Measurements from ENCODE around the gene PPP2R2C.

PPP2R2C gene

DNA sequence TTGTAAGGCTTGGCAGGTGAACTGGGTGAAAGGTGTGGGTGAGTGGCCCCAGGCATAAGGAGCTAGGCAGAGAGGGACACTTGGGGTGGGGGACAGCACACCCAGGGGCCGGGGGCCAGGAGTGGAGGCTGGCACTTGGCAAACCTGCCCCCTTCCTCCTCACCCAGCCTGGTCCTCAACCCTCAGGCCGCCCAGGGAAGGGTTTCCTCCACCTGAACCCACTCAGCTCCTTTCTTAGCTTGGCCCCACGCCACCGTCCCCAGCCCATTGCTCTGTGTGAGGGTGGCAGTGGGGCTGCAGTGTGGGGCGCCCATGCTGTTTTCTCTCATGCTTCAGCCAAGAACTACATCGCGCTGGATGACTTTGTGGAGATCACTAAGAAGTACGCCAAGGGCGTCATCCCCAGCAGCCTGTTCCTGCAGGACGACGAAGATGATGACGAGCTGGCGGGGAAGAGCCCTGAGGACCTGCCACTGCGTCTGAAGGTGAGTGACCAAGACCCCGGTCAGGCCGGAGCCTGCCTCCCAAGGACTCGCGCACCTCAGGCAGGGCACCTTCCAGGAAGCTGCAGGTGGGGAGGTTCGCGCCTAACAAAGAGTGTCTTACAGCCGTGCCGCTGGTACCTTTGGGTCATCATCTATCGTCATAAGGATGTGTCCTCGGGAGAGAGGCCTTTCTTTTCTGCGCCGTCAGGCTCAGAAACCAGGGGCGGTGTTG is 177.6 kb downstream of the PPP2R2C start:
- no peak overlapping the region for H3K4me3 ChIP-seq (ENCODE audit: low read depth, low read length)

- no peak overlapping the region for H3K4me3 ChIP-seq (ENCODE audit: low read depth, low read length)
Measured at GRCh38 chr4:6293661-6294060, 178.8 kb downstream of the PPP2R2C start.

GRCh38 chr4:6293097-6293445 is 179.3 kb downstream of the PPP2R2C start:
- no peak overlapping the region for H3K4me3 ChIP-seq (ENCODE audit: low read depth, low read length)

GRCh38 chr4:6292376-6293096 is 179.9 kb downstream of the PPP2R2C start:
- H3K4me3 ChIP-seq (ENCODE audit: low read depth, low read length), result no peak overlapping the region

DNA sequence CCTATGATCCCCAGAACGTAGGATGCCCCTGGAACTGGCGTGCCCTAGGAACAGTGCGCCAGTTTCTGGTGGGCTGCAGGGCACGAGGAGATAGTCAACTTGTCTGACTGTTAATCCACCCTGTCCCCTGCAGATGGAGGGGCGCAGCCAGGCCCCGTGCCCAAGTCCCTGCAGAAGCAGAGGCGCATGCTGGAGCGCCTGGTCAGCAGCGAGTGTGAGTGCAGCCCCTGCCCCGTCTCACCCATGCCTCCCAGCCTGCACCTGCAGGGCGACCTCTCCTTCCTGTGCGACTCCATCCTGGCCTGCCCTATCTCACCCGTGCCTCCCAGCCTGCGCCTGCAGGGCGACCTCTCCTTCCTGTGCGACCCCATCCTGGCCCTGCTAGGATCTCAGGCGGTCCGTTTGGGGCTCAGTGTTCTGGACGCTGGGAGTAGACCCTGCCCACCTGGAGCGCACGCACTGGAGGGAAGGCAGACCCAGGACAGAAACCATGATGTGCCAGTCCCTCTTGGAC is 180.6 kb downstream of the PPP2R2C start:
- H3K4me3 ChIP-seq (ENCODE audit: low read depth, low read length), result no peak overlapping the region

DNA sequence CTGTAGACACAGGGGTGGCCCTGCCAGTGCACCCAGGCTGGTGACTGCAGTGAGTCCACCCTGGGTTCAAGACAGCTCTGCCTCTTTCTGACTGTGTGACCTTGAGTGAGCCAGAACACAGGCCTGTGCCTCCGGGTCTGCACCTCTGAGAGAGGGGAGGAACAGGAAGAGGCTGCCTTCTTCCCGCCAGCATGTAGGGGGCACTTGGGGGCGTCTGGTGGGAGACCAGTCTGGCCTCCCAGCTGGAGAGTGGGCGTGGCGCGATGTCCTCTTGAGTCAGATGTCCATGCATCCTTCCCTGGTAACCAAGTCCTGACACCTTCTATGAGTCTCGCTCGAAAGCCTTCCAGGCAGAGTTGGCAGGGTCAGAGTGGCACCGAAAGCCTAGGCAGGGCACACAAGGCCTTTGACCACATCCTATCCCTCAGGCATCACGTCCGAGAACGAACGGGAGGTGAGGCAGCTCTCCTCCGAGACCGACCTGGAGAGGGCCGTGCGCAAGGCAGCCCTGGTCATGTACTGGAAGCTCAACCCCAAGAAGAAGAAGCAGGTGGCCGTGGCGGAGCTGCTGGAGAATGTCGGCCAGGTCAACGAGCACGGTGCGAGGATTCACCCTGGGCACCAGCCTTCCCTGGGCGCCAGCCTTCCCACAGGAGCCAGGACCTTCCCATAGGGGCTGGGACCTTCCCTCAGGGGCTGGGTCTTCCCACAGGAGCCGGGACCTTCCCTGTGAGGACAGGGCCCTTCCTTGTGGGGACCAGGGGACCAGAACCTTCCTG is 181.5 kb downstream of the PPP2R2C start:
- no peak overlapping the region for H3K4me3 ChIP-seq (ENCODE audit: low read depth, low read length)

DNA sequence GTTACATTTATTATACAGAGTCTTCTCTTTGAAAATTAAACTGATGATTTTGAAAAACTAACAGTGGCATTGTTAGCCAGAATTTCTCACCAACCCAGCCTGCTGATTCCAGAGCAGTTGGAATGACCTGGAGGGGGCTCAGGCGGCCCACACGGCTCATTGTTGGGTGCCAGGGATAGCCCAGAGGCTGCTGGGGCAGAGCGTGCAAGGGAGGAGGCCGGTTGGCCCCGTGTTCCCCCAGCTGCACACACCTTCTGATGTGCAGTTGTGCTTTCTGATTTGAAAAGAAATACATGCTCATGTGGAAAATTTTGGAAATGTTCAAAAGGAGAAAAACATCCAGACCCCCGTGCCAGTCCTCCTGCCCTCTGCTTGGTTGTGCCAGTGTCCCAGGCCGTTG is 182.2 kb downstream of the PPP2R2C start:
- no peak overlapping the region for H3K4me3 ChIP-seq (ENCODE audit: low read depth, low read length)

- H3K4me3 ChIP-seq (ENCODE audit: low read depth, low read length), result no peak overlapping the region
Measured at GRCh38 chr4:6288871-6289270, 183.5 kb downstream of the PPP2R2C start.

GRCh38 chr4:6288342-6288741 is 184.1 kb downstream of the PPP2R2C start:
- no peak overlapping the region for H3K4me3 ChIP-seq (ENCODE audit: low read depth, low read length)

DNA sequence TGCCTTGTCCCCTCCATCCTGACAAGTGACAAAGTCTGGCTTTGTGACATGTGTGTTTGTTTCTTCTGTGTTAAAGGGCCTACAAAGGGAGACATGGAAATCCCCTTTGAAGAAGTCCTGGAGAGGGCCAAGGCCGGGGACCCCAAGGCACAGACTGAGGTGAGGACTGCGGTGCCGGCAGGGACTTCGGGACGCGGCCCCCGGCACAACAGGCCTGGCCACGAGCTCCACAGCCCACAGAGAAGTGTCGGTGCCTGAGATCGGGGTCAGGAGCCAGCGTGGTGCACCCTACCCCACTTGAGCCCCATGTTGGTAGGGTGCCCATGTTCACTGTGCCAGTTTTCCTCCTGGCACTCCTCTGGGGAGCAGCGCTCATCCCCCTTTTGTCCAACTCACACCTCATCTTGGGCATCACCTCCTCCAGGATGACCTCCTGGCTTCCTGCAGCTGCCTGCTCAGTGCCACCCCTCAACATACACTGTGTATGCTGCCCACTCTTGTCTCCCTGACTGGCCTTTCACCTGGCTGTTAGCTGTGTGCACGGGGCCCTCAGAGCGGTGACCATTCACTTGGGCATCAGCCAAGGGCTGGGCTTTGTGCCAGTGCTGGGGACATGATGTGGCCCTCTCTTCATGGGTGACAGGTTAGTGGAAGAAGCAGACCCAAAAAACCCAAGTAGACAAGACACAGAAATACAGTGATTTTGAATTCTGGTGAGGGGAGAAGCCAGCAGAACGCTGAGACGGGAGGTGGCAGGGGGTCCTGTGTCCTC is 185.2 kb downstream of the PPP2R2C start:
- H3K4me3 ChIP-seq (ENCODE audit: low read depth, low read length), result no peak overlapping the region

- H3K4me3 ChIP-seq (ENCODE audit: low read depth, low read length), result no peak overlapping the region
Measured at GRCh38 chr4:6283282-6283681, 189.1 kb downstream of the PPP2R2C start.

DNA sequence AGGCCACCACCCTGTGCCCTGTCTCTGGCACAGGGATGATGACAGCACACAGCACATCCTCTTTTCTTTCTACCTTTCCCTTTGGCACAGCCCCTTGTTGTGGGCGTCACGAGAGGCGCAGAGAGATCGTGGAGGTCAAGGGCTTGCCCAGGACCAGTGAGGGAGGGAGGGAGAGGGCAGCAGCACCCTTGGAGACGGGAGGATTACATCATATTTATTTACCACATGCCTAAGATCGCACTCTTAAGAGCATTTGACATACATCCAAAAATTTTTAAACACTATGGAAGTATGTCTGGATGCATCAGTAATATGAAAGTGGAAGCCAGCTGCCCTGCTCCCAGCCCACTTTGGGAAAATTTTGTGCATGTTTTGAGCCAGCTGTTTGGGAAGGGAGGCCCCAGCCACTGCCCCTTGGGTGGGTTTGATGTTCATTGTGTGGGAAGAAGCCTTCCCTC is 190.1 kb downstream of the PPP2R2C start:
- H3K4me3 ChIP-seq (ENCODE audit: low read depth, low read length), result no peak overlapping the region

- no peak overlapping the region for H3K4me3 ChIP-seq (ENCODE audit: low read depth, low read length)
Measured at GRCh38 chr4:6281436-6282313, 190.7 kb downstream of the PPP2R2C start.

DNA sequence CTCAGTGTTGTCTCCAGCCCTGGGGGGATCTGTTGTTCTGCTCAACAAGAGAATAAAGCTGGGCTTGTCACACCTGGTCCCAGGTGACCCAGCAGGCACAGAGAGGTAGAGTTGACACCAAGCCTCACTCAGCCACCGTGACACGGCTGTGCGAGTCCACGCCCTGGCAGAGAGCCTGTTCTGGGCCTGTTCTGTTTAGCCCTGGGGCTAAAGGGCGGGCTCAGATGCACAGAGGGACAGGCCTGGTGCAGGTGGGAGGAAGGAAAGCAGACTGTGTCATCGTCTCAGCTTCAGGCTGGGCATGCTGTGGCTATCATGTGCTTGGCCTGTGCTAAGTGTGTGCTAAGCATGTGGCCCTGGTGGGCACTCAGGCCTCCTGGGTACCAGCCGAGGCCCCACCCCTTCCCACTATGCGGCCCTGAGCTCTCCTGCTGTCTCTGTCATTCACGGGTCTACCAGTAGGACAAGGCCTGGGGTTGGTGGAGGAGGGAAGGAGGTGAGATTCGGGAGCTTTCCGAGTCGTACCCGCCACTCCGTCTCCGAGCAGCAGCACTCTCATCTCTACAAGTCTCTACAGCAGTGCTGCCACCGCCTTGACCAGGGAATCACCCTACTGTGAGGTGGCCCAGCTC is 191.9 kb downstream of the PPP2R2C start:
- no peak overlapping the region for H3K4me3 ChIP-seq (ENCODE audit: low read depth, low read length)

DNA sequence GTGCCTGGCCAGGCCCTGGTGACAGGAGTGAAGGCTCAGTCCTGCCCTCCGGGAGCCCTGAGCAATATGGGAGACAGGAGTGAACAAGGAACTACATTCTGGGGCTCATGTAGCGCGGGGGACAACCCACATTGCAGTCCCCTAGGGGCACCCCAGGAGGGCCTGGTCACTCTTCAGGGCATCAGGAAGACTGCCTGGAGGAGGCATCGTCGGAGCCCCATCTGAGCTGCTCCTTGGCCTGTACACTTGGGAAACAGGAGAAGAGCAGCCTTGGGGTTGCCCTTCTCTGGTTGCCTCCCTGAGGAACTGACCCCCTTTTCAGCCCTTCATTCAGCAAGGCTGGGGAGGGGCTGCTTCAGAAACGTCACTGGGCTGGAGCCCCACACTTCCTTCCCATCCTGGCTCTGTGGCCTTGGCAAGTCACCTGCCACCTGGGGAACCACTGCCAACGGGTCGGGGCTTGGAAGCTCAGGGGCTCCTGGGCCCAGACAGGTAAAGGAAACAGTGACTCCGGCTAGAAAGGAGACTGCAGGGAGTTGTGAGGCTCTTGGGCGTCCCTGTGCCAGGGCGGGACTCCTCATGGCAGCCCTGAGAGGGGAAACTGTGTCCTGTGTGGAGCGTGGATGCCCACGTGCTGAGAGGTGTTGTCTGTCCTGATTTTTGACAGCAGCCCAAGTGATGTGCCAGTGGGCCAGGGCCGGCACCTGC is 192.7 kb downstream of the PPP2R2C start:
- no peak overlapping the region for H3K4me3 ChIP-seq (ENCODE audit: low read depth, low read length)

GRCh38 chr4:6278801-6279197 is 193.6 kb downstream of the PPP2R2C start:
- no peak overlapping the region for H3K4me3 ChIP-seq (ENCODE audit: low read depth, low read length)

DNA sequence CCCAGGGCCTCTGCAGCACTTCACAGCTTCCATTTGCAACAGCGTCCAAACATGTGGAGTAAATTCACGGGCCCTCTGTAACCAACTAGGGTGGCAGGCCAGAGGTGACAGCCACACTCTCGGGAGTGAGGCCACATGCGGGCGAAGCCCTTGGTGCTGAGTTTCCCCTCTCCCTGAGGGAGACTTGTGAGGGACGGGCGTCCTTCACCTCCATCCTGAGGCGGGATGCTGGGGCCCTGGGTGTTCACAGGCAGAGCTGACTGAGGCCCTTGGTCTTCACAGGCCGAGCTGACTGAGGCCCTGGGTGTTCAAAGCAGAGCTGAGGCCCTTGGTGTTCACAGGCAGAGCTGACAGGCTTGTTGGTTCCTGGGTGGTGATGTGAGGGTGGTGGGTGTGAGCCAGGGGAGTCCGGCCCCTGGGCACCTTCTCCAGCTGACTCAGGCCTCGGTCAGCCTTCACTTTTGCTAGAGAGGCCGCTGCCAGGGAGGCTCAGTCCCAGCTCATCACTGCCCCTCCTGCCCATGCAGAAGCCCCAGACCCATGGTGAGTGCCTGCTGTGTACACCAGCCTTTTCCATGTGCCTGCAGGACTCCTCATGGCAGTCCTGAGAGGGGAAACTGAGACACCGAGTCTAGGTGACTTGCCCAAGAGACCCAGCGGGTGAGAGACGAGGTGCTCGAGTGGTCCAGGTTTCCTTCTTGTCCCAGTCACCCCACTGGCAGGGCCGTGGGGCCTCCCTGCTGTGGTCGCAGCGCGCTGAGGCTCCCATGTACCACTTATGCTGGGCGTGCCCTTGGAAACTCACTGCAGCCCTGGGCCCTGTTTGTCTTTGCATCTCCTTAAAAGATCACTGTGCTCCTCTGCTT is 194.2 kb downstream of the PPP2R2C start:
- no peak overlapping the region for H3K4me3 ChIP-seq (ENCODE audit: low read depth, low read length)
